Tibial artery (tissue), 4 donors: ENCODE results near the gene MTHFS.

Experiments used
- DNase-seq, 2 donors: peaks; one replicate each; pipeline ENCODE4 v3.0.0-alpha.2; 2019
- H3K27ac ChIP-seq, 2 donors: fragments of 200-600 bp; sonication (generic) in 1 of 2; 1 replicate in 1 of 2; 2 replicates in 1 of 2; pipeline ENCODE4 v1.5.1; 2018 to 2019; ENCODE audit warnings: mild to moderate bottlenecking in 1 of 2
- H3K27me3 ChIP-seq, 2 donors: fragments of 200-600 bp; sonication (generic) in 1 of 2; one replicate each; pipeline versions ENCODE4 v1.5.1 to v1.6.0; 2016 to 2019
- H3K36me3 ChIP-seq, 3 donors: fragments of 200-600 bp; sonication (generic) in 2 of 3; one replicate each; pipeline ENCODE4 v1.5.1; 2016 to 2019; ENCODE audit warnings: mild to moderate bottlenecking in 2 of 3
- H3K4me1 ChIP-seq, 4 donors: fragments of 200-600 bp; sonication (generic) in 2 of 4; 1 replicate in 3 of 4; 2 replicates in 1 of 4; pipeline ENCODE4 v1.5.1; 2016 to 2019
- H3K4me3 ChIP-seq, 2 donors: fragments of 200-600 bp; sonication (generic) in 1 of 2; 1 replicate in 1 of 2; 2 replicates in 1 of 2; pipeline ENCODE4 v1.5.1; 2018 to 2019; ENCODE audit warnings: mild to moderate bottlenecking in 2 of 2
- H3K9me3 ChIP-seq, 3 donors: fragments of 200-600 bp; sonication (generic) in 1 of 3; one replicate each; pipeline ENCODE4 v1.5.1; 2016 to 2019
- intact Hi-C: fragments of 100-400 bp; cut with DNase I; formaldehyde crosslinking; loops from one replicate; pipeline ENCODE4 v1.15.0; 2023; ENCODE audit warnings: low total_unique reads
- TF ChIP-seq, protein P1 (sequence below), 2 experiments: fragments of 200-600 bp in 1 of 2; fragments of 450-650 bp in 1 of 2; IDR thresholded peaks; one replicate each; pipeline ENCODE4 v1.5.1; 2017 to 2019; ENCODE audit warnings: antibody characterized with exemption in 2 of 2, mild to moderate bottlenecking in 1 of 2, moderate library complexity in 1 of 2

Gene MTHFS

DNA sequence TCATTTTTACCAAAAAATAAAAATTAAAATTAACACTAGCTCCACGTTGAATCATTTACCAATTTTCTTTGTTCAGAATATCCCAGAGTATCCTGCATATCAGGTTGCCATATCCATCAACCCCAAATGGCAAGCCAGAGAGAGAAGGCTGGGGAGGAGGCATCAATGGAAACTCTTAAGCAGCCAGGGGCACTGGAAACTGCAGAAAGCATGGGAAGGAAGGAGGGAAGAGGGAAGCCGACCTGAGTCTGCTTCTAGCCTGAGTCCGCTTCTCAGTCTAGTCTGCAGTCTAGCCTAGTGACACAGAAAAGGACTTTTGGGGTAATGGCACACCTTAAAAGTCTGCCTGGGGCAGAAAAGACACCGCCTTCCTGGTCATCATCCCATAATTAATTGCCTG lies 1.6 kb upstream of the MTHFS start:
- no peak for DNase-seq
- H3K4me1 ChIP-seq: peaks cover 0 to 14% (median 2%) of the 10 kb centered on the region in 4 donors
- peak overlapping the region; percentile 39 to 54 for H3K27ac ChIP-seq
- H3K36me3 ChIP-seq: no peaks in the 10 kb centered on the region
- no peak overlapping the region for H3K4me3 ChIP-seq
- TF ChIP-seq, protein P1, sequence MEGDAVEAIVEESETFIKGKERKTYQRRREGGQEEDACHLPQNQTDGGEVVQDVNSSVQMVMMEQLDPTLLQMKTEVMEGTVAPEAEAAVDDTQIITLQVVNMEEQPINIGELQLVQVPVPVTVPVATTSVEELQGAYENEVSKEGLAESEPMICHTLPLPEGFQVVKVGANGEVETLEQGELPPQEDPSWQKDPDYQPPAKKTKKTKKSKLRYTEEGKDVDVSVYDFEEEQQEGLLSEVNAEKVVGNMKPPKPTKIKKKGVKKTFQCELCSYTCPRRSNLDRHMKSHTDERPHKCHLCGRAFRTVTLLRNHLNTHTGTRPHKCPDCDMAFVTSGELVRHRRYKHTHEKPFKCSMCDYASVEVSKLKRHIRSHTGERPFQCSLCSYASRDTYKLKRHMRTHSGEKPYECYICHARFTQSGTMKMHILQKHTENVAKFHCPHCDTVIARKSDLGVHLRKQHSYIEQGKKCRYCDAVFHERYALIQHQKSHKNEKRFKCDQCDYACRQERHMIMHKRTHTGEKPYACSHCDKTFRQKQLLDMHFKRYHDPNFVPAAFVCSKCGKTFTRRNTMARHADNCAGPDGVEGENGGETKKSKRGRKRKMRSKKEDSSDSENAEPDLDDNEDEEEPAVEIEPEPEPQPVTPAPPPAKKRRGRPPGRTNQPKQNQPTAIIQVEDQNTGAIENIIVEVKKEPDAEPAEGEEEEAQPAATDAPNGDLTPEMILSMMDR (IDR thresholded peaks at IDR 0.05): no peak
- intact Hi-C loops: no loop called here
- H3K27me3 ChIP-seq: no peaks in the 10 kb centered on the region
- no peaks in the 10 kb centered on the region for H3K9me3 ChIP-seq

DNA sequence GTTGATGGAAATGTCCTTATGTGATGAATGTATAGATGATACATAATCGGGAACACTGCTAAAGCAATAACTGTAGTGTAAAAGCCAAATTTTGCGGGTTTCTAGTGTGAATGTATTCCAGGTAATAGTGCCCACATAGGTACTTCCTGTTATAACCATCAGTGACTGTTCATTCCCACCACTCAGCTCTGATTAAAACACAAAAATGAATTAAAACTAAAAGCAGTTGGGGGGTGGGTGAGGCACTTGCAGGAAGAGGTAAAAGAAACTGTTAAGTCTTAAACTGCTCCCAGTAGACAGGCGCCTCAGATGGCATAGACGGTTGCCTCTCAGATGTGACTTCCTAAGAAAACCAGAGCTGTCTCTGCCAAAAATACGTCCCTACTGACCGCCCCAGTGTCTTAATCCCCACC lies 893 bp upstream of the MTHFS start:
- Histone ChIP-seq H3K9me3 (no peaks in the 10 kb centered on the region), H3K4me1 (peaks cover 0 to 14% (median 2%) of the 10 kb centered on the region in 4 donors), H3K27me3 (no peaks in the 10 kb centered on the region), H3K27ac (peak overlapping the region; percentile 94 to 96), H3K36me3 (no peaks in the 10 kb centered on the region), H3K4me3 (peak overlapping the region; percentile 73 to 94)
- no peak for DNase-seq
- TF ChIP-seq, protein P1 (IDR thresholded peaks at IDR 0.05): no peak
- intact Hi-C loops: no loop called here

DNA sequence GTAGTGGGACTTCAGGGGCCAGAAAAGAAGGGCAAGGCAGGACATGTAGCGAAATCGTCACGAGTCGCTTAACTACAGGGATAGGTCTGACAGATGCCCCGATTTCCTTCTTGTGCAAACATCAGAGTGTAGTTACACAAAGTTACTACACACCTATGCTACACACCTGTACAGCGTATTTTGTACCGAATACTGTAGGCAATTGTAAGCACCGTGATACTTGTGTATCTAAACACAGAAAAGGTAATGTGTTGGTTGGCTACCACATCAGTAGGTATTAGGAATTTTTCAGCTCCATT lies 515 bp upstream of the MTHFS start:
- Histone ChIP-seq H3K9me3 (no peaks in the 10 kb centered on the region), H3K27me3 (no peaks in the 10 kb centered on the region), H3K36me3 (no peaks in the 10 kb centered on the region), H3K4me3 (peak overlapping the region; percentile 73 to 94), H3K27ac (peak overlapping the region; percentile 94 to 96), H3K4me1 (peaks cover 0 to 14% (median 2%) of the 10 kb centered on the region in 4 donors)
- TF ChIP-seq, protein P1 (IDR thresholded peaks at IDR 0.05): no peak
- intact Hi-C loops: no loop called here
- DNase-seq: no peak

DNA sequence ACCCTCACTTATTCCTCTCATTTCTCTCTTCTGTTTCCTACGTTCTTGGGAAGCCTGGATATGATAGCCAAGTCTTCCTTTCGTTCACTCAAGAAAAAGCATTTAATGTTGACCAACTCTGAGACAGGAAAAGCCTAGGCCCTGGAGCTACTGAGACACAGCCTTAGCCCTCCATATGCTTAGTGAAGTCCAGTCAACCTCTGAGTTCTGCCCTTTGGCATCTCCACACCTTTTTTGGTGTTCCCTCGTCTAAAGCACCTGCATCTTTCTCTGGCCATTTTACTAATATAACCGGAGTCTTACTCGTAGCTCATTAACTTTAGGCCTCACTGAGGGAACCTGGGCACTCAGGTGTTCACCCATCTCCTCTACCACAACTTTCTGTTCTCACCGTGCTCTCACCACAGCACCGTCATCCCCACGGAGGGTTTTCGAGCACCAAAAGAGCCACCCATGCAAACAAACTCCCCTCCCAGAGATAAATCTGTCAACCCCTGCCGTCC lies 632 bp downstream of the MTHFS start:
- intact Hi-C loops: no loop called here
- DNase-seq: no peak

DNA sequence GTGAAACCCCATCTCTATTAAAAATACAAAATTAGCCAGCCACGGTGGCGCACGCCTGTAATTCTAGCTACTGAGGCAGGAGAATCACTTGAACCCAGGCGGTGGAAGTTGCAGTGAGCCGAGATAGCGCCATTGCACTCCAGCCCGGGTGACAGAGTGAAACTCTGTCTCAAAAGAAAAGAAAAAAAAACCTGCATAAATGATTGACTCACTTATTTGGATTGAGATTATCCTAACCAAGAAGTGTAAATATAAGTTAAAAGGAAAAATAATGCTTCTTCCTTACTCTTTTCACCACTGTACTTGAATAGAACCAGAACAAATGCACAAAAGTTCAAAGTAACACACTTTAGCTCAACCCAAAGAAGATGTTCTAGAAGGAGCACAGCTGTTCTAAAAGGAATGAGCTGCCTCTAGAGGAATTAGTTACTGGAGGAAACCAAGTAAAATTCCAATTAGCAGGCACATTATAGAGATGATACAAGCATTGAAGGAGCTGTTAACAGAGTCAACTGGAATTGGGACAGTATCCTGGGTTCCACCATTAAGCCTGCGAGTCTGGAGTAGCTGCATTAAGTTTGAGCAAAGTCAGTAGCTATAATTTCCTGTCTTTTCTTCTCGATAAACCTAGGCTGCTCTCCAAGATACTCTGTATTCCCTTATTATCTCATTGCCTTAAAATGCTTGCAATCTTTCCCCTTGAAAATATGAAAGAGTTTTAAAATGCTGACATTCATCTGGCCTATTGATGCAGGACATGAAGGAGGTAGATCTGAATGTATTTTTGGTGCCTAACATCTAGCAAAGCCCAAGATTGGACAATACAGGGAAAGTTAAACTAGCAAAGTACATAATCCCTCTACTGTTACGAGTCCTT lies 9.5 kb downstream of the MTHFS start:
- DNase-seq: no peak
- peaks cover 0 to 8% (median 0%) of the 10 kb centered on the region in 4 donors for H3K4me1 ChIP-seq
- no peak overlapping the region for H3K4me3 ChIP-seq
- H3K27me3 ChIP-seq: no peaks in the 10 kb centered on the region
- TF ChIP-seq, protein P1 (IDR thresholded peaks at IDR 0.05): no peak
- H3K27ac ChIP-seq: no peak overlapping the region
- no peaks in the 10 kb centered on the region for H3K9me3 ChIP-seq
- intact Hi-C loops: no loop called here
- peaks cover 0 to 44% (median 18%) of the 10 kb centered on the region in 3 donors for H3K36me3 ChIP-seq

More for the DNA sequence above, 632 bp downstream of the MTHFS start:
- Histone ChIP-seq H3K36me3 (no peaks in the 10 kb centered on the region), H3K27ac (peak overlapping the region; percentile 94 to 96), H3K4me1 (peaks cover 0 to 14% (median 2%) of the 10 kb centered on the region in 4 donors), H3K9me3 (no peaks in the 10 kb centered on the region), H3K4me3 (peak overlapping the region; percentile 73 to 94), H3K27me3 (no peaks in the 10 kb centered on the region)
- TF ChIP-seq, protein P1 (IDR thresholded peaks at IDR 0.05): no peak
